ENCODE data around the gene RALGAPA2.

- TF ChIP-seq LEF1 (IDR thresholded peaks at IDR 0.05; ENCODE audit: borderline replicate concordance): no peak
- no peak for TF ChIP-seq FOXK2 (IDR thresholded peaks at IDR 0.05)
- TF ChIP-seq TARDBP (IDR thresholded peaks at IDR 0.05): no peak
- TF ChIP-seq L3MBTL2 (conservative IDR thresholded peaks at IDR 0.05): no peak
- no peak for TF ChIP-seq SP1 (IDR thresholded peaks at IDR 0.05)
- no peak for TF ChIP-seq FOXA1 (IDR thresholded peaks at IDR 0.05)
- TF ChIP-seq BHLHE40 (IDR thresholded peaks at IDR 0.05; ENCODE audit: borderline replicate concordance): no peak
- TF ChIP-seq HDGF (IDR thresholded peaks at IDR 0.05; ENCODE audit: borderline replicate concordance): no peak
- TF ChIP-seq CTBP1 (IDR thresholded peaks at IDR 0.05; ENCODE audit: borderline replicate concordance): no peak
- no peak for TF ChIP-seq PKNOX1 (IDR thresholded peaks at IDR 0.05)
- TF ChIP-seq FOXM1 (IDR thresholded peaks at IDR 0.05; ENCODE audit: borderline replicate concordance): no peak
- TF ChIP-seq ZNF384 (IDR thresholded peaks at IDR 0.05): no peak
These were observed 222.6 kb downstream of the RALGAPA2 start for GRCh38 chr20:20489648-20490341.
